Endometrial microvascular endothelial cells (primary cell): Measurements from ENCODE around the gene TEX12. TPM values are rescaled to one million over a fixed set of nuclear protein-coding genes. Genes with fewer than 3 reads are reported as not detected.
"Not testable (repeated sequence)": the region's sequence is repeated elsewhere in the genome, so short reads cannot be mapped to it uniquely, and the experiment has no call there.

ENCODE experiments used
- in situ Hi-C: cut with HindIII; loops from 2 replicates; pipeline ENCODE4 v1.10.0; 2017; ENCODE audit warnings: low sequenced_read_pairs, low pct_unique_long_range_greater_than_20kb; ENCODE audit errors: inconsistent ontology term
- total RNA-seq: library from RNA; depleted of rRNA; stranded (reverse); fragments of >200 nt; gene quantifications from one replicate; pipeline ENCODE4 v1.2.3, GENCODE V29; 2015; ENCODE audit errors: inconsistent ontology term

Gene TEX12, protein sequence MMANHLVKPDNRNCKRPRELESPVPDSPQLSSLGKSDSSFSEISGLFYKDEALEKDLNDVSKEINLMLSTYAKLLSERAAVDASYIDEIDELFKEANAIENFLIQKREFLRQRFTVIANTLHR
- not detected for total RNA-seq

DNA sequence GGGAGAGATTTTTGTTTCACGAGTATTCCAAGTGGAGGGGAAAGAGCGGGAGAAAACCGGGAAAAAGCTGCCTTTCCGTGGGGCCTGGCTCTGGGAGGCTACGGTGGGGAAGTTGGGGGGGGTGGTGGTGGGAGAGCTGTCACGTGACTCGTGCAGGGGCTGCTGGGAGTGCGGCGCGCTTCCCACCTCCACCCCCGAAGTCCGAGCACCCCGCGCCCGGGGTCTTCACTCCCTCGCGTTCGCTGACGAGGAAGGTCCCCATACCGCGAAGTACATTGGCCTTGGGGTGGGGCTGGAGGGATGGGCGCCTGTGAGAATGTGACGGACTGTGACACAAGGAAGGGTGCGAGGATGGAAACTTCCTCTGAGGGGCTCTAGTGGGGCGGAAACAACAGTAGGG lies at the start of gene TEX12:
Gene TEX12 (plus strand): TSS at position 228 of the 400 bp plus-strand sequence. CDS start 1,897 bp downstream, outside the sequence.
- in situ Hi-C loops = no loop called here

DNA sequence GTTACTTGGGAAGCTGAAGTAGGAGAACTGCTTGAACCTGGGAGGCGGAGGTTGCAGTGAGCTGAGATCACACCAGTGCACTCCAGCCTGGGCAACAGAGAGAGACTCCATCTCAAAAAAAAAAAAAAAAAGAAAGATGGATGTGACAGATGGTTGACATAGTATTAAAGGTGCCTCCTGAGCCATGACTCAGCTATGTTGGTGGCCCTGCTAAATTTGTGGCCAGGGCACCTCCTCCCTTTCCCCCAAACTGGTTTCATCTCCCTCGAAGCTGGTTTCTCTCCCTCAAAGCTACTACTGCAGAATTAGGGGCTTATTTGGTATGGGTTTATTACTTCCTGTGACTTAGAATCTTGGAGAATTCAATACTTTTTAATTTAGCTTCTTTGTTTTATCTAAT lies 49.0 kb upstream of the TEX12 start:
- in situ Hi-C loops = no loop called here

DNA sequence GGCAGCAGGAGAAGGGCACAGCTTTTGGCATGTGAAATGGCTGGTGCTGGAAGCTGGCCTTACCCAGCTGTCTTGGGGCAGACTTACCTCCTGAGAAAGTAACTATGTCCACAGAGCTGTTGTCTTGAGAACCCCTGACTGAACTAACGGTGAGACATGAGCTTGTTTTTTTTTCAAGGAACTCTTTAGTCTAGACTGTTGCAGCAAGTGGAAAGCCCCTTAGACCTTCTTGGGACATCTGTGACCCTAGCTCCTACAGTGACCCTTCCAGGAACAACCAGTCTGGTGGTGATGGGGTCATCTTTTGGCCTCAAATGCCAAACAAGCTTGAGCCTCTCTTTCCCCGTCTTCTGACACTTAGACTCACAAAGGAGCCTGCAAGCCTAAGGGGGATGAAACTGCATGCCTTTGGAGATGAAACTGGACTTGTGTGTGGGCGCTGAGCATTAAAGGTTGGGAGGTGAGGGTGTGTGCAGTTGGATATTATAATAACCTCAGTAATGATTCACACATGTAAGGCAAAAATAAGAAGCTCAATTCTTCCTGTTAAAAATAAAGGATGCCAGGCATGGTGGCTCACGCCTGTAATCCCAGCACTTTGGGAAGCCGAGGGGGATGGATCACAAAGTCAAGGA lies 45.1 kb upstream of the TEX12 start:
- in situ Hi-C loops = no loop called here

DNA sequence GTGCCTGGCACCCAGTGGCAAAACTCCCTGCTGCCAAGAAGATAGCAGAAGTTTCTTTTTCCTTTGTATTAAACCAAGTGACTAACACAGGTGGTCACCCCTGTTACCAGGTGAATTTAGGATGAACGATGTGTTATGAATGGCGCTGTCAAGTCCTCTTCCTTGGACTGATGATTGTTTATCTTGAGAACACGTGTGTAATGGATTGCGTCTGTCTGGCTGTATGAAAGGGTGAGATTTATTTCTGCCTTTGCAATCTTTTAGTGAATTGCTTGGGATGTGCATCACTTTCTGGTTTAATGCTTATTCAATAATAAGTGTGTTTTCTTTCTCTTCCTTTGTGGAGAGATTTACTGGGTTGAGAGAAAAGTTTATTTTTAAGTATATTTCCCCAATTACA lies 44.0 kb upstream of the TEX12 start:
- in situ Hi-C loops = no loop called here

DNA sequence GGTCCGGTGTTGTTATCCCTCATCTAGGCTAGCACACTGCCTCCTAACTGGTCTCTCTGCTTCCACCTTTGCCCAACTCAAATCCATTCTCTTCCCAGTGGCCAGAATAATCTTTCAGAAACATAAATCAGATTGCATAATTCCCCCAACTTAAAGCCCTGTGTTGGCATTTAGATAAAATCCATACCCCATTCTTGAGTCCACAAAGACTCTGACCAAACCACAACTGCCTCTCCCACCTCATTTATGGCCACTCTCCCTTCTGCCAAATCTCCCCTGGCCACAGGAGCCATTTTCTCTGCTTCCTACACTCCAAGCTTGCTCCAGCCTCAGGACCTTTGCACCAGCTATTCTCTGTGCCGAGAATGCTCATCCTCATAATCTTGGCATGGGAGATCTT lies 40.1 kb upstream of the TEX12 start:
- in situ Hi-C loops = no loop called here

DNA sequence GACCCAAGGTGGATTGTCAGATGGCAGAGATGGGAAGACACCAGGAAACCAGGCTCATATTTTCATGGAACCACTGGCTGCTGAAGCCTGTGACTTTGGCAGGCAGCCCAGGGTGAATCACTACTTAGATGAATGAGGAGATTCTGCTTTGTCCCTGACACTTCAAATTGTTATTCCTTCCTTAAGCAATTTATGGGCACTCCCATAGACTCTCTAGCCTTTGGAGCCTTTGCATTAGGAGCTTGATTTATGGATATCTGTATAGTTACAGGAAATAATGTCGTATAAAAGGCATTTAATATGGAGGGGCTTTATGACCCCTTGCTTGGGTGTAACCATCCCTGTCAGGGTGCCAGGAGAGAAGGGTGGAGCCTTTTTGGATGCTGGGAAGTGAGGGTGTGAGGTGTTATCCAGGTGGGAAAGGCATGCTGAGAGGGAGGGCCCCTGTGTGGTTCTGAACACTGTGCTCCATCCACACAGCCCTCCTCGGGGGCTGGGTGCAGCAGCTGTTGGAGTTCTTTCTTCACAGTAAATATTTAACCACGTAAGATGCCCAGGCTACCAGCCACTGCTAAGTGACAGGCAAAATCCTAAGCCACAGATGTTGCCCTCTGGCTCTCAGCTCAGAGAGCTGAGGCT lies 38.6 kb upstream of the TEX12 start:
- in situ Hi-C loops = no loop called here

DNA sequence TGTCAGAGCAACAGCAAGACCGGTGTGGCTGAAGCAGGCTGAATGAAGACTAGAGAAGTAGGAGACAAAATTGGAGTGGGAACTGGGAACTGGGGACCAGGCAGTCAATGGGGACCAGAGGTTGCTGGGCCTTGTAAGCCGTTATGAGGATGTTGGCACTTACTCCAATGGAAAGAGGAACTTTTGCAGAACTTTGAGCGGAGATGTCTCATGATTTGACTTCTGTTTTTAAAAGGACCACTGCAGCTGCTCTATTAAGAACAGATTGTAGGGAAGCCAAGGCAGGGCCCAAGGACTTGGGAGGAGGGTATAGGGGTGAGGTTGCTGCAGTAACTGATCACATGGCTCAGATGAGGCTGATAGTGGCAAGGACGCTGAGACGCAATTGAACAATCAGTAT lies 37.5 kb upstream of the TEX12 start:
- in situ Hi-C loops = no loop called here

DNA sequence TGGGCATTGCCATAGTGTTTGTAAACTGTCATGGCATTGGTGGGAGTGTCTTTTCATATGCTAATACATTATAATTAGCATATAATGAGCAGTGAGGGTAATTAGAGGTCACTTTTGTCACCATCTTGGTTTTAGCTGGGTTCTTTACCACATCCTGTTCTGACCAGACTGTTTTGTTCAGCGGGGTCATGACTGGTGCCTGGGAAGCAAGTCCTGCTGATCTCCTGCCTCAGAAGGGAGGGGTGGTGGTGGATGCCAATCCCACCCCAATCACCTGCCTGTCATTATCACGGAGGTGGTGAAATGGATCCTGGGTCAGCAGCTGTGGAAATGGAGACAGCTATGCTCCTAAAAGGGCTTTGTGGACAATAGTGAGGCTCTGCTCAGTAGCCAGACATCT lies 34.4 kb upstream of the TEX12 start:
- in situ Hi-C loops = no loop called here

DNA sequence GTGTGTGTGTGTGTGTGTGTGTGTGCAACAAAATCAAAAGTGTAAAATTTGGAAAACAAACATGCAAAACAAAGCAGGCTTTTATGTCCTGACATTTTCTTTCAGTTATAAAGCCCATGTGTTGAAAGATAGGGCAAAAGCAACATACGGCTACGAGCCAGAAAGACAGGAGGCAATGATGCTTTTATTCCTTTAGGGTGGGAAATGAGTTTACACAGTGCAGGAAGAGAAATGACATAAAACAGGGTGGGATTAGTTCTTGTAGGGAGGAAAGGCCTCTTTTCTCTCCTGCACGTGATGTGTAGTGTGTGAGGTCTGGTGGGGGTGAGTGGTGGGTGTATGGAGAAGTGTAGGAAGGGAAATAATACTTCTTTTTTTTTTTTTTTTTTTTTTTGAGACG lies 32.7 kb upstream of the TEX12 start:
- in situ Hi-C loops = no loop called here

DNA sequence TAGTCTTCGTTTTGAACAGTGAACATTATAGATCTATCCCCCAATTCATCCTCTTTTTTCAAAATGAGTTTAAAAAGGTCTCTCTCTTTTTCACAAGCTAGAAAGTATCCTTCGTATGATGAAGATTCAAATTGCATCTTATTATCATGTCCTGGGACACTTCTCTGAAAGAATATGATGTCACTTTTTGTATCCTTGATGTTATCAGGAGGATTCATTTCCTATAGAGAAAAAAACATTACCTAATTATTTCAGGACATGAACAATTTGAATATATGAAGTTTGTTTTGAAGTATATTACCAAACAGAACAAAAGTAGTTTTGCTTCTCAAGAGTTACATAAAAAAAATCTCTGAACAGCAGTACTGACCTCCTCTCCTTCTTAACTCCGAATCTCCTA lies 23.6 kb upstream of the TEX12 start:
- in situ Hi-C loops = no loop called here

DNA sequence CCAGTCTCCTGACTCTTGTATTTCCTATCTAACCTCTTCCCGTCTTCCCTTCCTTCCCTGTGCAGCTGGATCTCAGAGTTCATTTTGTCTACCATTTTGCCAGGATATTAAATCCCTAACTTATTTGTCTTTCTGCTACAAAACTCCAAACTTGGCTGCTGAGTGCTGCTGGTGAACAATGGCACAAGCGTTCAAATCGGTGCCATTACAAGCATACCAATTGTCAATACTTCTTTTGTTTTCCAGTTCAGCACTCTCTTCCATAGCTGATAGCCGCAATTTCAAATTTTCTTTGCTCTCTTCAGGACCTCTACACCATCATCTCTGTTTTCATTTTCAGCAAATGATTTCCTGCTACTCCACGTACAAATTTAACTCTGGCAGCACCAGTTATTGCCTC lies 16.7 kb upstream of the TEX12 start:
- in situ Hi-C loops = no loop called here

DNA sequence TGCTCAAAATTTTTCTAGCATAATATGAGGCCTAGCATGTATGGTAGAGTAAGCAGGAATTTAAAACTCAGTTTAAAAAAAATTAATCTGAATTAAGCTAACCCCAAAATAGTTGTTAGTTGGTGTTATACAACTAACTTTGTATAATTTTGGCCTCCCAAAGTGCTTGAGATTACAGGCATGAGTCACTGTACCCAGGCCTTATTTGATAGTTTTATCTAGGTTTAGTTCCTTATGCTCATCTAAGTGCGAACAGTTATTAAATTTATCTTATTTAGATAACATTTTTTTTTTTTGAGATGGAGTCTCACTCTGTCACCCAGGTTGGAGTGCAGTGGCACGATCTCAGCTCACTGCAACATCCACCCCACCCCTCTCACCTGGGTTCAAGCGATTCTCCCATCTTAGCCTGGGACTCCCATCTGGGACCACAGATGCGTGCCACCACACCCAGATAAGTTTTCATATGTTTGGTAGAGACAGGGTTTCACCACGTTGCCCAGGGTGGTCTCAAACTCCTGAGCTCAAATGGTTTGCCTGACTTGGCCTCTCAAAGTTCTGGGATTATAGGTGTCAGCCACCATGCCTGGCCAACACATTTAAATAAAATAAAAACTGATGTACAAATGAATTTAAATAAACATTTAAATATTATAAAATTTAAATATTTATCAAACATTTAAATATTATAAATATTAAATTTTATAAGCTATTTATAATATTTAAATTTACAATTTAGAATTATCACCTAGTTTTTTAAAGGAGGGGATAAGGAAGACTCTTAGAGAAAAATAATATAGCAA lies 10.8 kb upstream of the TEX12 start:
- in situ Hi-C loops = no loop called here

DNA sequence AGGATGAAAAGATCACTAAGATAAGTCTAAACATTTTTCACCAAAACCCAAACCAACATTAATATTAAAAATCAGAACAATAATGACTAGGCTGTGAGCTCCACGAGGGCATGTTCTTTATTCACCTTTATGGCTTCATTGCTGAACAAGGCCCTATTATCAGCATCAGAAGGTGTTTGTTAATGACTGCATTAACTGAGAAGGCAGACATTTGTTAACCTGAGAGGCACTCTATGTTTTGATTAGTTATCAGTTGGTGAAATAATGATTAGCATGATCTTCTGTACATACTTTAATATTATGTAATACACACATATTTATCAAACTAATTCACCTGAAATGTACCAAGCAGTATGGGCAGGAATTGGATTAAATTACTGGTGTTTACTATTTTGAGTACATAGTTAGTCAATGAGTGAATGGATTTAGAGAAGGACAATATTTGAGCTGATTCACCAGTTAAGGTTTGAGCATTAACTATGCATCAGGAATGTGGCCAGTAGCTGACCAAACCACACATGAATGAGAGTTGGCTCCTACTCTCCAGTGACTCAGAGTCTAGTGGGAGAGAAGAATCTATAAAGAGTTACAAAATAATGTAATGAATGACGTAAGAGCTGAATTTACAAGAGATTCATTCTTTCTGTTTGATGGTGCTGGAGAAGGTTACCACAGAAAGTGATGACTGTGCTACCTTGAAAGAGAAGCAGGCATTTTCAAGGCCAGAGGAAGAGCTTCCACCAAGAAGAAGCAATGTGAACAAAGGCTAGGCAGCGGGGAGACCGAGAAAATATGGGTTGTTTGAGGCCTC lies 10.0 kb upstream of the TEX12 start:
- in situ Hi-C loops = no loop called here

DNA sequence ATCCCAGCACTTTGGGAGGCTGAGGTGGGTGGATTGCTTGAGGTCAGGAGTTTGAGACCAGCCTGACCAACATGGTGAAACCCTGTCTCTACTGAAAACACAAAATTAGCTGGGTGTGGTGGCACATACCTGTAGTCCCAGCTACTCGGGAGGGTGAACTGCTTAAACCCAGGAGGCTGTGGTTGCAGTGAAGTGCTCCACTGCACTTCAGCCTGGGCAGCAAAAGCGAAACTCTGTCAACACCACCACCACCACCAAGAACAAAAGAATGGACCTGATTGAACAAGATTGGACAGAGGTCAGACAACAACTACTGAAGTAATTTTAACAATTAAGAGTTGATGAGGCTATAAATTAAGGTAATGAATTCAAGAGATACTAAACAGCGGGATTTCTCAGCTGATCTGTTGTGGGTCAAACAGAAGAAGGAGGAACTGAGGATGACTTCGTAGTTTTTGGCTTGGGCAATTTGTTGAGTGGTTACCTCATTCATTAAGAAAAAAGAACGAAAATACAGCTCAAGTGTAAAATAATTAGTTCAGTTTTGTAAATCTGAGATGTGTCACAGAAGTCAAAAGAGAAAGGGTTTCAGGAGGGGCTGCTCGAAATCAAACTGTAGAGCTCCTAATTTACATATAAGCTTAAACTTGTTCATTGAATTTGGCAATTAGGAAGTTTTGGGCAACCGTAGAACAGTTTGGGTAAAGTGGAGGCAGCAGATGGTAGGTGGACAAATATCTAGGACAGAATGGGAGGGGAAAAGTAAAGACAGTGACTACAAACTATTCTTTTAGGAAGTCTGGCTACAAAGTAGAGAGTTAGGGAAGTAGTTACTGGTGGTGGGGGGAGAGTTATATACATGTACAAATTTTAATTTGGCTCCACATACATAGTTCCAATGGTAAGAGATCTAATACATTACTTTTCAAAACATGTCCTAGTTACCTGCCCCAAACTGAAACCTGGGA lies 7.8 kb upstream of the TEX12 start:
- in situ Hi-C loops = no loop called here

DNA sequence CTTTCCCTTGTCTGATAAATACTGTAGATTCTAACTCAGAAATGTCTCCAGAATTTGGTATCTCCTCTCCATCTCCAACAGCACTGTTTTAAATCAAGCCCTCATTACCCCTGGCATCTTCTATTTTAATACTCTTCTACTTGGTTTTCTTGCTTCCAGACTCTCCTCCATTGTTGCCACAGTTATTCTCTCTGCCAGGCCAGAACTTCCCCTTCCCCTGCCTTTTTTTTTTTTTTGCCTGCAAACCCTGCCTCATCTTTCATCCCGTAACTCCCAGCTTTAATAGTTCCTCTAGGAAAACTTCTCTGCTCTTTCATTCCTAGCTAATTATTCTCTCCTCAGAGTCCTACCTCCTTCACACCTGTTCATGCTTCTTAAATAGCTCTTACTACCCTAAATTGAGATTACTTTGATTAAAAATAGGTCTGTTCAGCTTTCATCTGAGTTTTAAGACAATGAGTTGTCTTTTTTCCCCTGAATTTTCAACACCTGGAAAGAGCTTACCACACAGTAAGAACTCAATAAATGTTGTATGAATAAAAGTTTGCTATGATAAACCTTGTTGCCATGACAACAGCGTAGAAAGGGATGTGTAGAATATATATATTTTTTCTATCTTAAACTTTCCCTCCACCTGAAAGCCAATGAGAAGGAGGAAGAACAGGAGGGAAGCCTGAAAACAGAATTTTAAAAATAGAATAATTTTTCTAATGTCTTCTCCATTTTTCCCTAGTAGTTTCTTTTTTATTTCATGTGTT lies 6.9 kb upstream of the TEX12 start:
- in situ Hi-C loops = no loop called here

DNA sequence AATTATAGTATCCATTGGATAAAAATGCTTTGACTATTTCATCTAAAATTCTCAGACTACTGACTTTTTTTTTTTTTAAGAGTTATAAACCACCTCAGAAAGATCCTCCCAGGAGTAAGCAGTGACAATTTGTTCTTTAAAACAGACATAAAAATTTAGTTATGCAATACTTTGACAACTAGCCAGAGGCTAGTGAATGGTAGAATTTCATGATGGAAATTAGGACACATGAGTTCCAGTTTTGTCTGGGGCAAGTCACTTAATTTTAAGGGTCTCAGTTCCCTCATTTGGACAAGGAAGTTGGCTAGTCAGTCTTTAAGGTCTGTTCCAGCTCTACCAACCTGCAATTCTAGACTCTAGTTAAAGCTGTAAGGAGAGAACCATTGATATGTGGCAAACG lies 6.2 kb upstream of the TEX12 start:
- in situ Hi-C loops = no loop called here

DNA sequence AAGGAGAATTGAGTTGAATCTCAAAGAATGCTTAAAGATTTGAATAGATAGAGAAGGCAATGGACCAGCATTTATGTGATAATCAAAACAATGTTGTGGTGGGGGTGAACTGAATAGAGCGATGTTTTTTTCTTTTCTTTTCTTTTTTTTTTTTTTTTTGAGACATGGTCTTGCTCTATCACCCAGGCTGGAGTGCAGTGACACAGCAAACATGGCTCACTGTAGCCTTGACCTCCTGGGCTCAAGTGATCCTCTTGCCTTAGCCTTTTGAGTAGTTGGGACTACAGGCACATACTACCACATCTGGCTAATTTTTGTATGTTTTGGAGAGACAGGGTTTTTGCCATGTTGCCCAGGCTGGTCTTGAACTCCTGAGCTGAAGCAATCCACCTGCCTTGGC lies 5.0 kb upstream of the TEX12 start:
- in situ Hi-C loops = not testable (repeated sequence)
